Measurements from ENCODE around the gene ALLC. TPM values are rescaled to one million over a fixed set of nuclear protein-coding genes. Genes with fewer than 3 reads are reported as not detected.

ALLC gene
- total RNA-seq, 2 experiments from 2014 or later = not detected

- DNase-seq = no peak
- Mint-ChIP-seq H3K4me3 (no peak overlapping the region), H3K4me1 (ENCODE audit: low read depth) (no peaks in the 10 kb centered on the region), H3K27me3 (peaks cover 2% of the 10 kb centered on the region), H3K27ac (no peak overlapping the region), H3K9me3 (no peaks in the 10 kb centered on the region), H3K36me3 (ENCODE audit: low read depth) (no peaks in the 10 kb centered on the region)
- POLR2A ChIA-PET = interaction anchor here (1.0 kb wide), 1 partner anchor 86 kb away, joined by 3 read pairs; no protein-coding TSS in a partner anchor
- CTCF ChIA-PET = interaction anchor here (1.0 to 1.6 kb wide), 2 partner anchors 13 to 36 kb away, joined by 3 to 4 read pairs; no protein-coding TSS in a partner anchor
- no peak for ATAC-seq
- intact Hi-C loops (cut with micrococcal nuclease) = no loop called here
- TF ChIP-seq CTCF (IDR thresholded peaks at IDR 0.05) = peak; percentile 19
Measured at GRCh38 chr2:3692375-3692774, 34.4 kb downstream of the ALLC start.

GRCh38 chr2:3696545-3696944 lies 38.5 kb downstream of the ALLC start:
- no peak for TF ChIP-seq CTCF (IDR thresholded peaks at IDR 0.05)
- intact Hi-C loops (cut with micrococcal nuclease) = no loop called here
- ChIA-PET POLR2A (no interaction called here), CTCF (no interaction called here)
- ATAC-seq (no peak), DNase-seq (no peak)
- H3K4me1 Mint-ChIP-seq (ENCODE audit: low read depth) = no peaks in the 10 kb centered on the region
- H3K27me3 Mint-ChIP-seq = peaks cover 13% of the 10 kb centered on the region
- no peak overlapping the region for H3K27ac Mint-ChIP-seq
- H3K36me3 Mint-ChIP-seq (ENCODE audit: low read depth) = no peaks in the 10 kb centered on the region
- no peaks in the 10 kb centered on the region for H3K9me3 Mint-ChIP-seq
- no peak overlapping the region for H3K4me3 Mint-ChIP-seq

- TF ChIP-seq CTCF (IDR thresholded peaks at IDR 0.05) = no peak
Measured at GRCh38 chr2:3701071-3701470, 43.1 kb downstream of the ALLC start.

GRCh38 chr2:3703236-3703756 lies 45.3 kb downstream of the ALLC start, which contains the start of gene DCDC2C:
Gene DCDC2C, plus strand, starts transcription at chr2:3703575. Its CDS starts 177 bp downstream, at chr2:3703752.
- H3K27ac Mint-ChIP-seq = no peak within 1 kb of the TSS
- H3K27me3 Mint-ChIP-seq = peaks cover 36% of the 10 kb centered on the region
- POLR2A ChIA-PET = no interaction called here
- H3K4me3 Mint-ChIP-seq = no peak within 1 kb of the TSS
- DNase-seq (no peak), ATAC-seq (no peak)
- H3K9me3 Mint-ChIP-seq = no peaks in the 10 kb centered on the region
- peaks cover 4% of the 10 kb centered on the region for H3K4me1 Mint-ChIP-seq (ENCODE audit: low read depth)
- TF ChIP-seq CTCF (IDR thresholded peaks at IDR 0.05) = no peak
- intact Hi-C loops (cut with micrococcal nuclease) = no loop called here
- H3K36me3 Mint-ChIP-seq (ENCODE audit: low read depth) = peaks cover 4% of the 10 kb centered on the region
- CTCF ChIA-PET = no interaction called here

More at GRCh38 chr2:3701071-3701470, 43.1 kb downstream of the ALLC start:
- Mint-ChIP-seq H3K9me3 (no peaks in the 10 kb centered on the region), H3K4me1 (ENCODE audit: low read depth) (peaks cover 4% of the 10 kb centered on the region), H3K4me3 (no peak overlapping the region), H3K36me3 (ENCODE audit: low read depth) (peaks cover 4% of the 10 kb centered on the region), H3K27me3 (peaks cover 35% of the 10 kb centered on the region), H3K27ac (no peak overlapping the region)
- ATAC-seq = no peak
- ChIA-PET POLR2A (no interaction called here), CTCF (interaction anchor here (1.4 kb wide), 1 partner anchor 27 kb away, joined by 3 read pairs; no protein-coding TSS in a partner anchor)
- no peak for DNase-seq
- intact Hi-C loops (cut with micrococcal nuclease) = no loop called here

GRCh38 chr2:3703757-3704355 lies 45.9 kb downstream of the ALLC start:
- no peak for DNase-seq
- Mint-ChIP-seq H3K36me3 (ENCODE audit: low read depth) (peaks cover 4% of the 10 kb centered on the region), H3K9me3 (no peaks in the 10 kb centered on the region), H3K27ac (no peak overlapping the region), H3K27me3 (peaks cover 36% of the 10 kb centered on the region), H3K4me3 (no peak overlapping the region), H3K4me1 (ENCODE audit: low read depth) (peaks cover 4% of the 10 kb centered on the region)
- ChIA-PET POLR2A (no interaction called here), CTCF (no interaction called here)
- no peak for ATAC-seq
- no peak for TF ChIP-seq CTCF (IDR thresholded peaks at IDR 0.05)
- intact Hi-C loops (cut with micrococcal nuclease) = no loop called here
